OCI-M2 (cell line): Measurements from ENCODE around the gene PAM.
"Not testable (repeated sequence)": the region's sequence is repeated elsewhere in the genome, so short reads cannot be mapped to it uniquely, and the experiment has no call there.

Experiments used
- DNase-seq: peaks from one replicate; lab custom pipeline; 2025; ENCODE audit not compliant: unreplicated experiment; lab: John Stamatoyannopoulos, UW

PAM gene

DNA sequence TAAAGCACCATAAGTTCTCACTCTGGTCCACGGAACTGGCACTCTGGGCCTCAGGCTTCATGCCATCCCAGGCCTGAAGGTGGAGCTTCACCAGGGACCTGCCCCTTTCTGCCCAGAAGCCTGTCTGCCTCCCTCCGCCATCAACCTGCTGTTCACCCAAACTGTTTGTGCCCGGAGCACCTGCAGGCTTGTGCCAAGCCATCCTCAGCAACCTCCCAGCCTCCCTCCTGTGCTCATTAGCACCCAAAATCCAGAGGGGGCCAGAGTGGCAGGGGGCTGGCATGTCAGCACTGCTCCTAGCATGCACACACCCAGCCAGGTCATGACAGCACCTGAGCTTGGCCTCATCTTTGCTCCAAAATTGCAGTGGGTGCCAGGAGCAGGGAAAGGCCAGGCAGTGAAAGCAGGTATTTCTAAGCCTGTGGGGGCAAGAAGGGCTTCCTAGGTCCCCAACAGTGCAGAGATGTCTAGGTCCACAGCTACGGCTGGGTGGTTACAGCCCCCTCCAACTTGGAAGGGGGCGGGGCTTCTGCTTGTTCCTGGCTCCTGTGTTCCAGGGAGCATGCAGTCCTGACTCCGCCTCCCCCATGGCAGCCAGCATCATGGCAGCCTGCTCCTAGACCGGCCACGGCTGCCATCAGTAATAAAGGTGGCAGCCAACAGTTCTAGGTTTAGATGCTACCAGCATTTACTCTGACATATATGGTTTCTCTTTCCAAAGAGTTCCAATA lies 279.7 kb downstream of the PAM start:
- DNase-seq = no peak

- DNase-seq = no peak
These were observed 280.6 kb downstream of the PAM start for GRCh38 chr5:103035701-103036100.

DNA sequence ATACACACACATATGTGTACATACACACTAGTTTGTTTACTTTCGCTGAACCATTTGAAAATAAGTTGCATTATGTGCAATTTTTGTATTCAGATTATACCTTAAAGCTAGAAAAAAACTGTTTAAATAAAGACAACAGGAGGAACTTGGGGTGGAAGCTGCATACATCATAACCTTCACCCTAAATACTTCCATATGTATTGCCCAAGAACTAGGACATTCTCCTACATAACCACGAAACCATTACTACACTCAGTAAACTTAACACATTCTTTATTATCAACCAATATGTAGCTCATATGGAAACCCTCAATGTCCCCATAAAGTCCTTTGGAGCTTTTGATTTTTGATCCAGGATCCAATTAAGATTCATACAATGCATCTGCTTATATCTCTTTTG lies 281.5 kb downstream of the PAM start:
- no peak for DNase-seq

- DNase-seq = no peak
These were observed 282.8 kb downstream of the PAM start for GRCh38 chr5:103037673-103038455.

GRCh38 chr5:103041071-103041676 lies 286.1 kb downstream of the PAM start:
- DNase-seq = no peak

GRCh38 chr5:103046706-103047105 lies 291.6 kb downstream of the PAM start:
- DNase-seq = not testable (repeated sequence)

GRCh38 chr5:103057208-103058130 lies 302.4 kb downstream of the PAM start:
- DNase-seq = no peak

GRCh38 chr5:103059525-103059924 lies 304.4 kb downstream of the PAM start:
- no peak for DNase-seq

- DNase-seq = no peak
These were observed 305.4 kb downstream of the PAM start for GRCh38 chr5:103060424-103060954.

DNA sequence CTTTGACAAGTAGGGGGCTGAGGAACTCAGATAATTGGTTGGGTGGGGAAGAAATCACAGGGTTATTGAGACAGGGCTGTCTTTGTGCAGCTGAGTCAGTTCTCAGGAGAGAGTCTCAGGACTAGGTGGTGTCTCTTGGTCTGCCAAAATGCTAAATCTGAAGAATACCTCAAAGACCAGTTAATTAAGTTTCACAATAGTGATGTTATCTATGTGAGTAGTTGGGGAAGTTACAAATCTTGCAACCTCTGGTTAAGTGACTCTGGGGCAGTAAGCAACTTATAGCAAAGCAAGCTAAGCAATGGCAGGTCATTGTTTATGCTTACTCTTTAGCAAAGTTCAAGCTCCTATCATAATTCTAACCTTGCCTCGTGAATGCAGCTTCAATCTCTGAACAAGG lies 311.2 kb downstream of the PAM start:
- no peak for DNase-seq

DNA sequence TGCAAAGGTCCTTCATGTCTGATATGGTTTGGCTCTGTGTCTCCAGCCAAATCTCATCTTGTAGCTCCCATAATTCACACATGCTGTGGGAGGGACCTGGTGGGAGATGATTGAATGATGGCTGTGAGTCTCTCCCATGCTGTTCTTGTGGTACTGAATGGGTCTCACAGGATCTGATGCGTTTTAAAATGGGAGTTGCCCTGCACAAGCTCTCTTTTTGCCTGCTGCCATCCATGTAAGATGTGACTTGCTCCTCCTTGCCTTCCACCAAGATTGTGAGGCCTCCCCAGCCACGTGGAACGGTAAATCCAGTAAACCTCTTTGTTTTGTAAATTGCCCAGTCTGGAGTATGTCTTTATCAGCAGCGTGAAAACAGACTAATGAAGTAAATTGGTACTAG lies 318.4 kb downstream of the PAM start:
- not testable (repeated sequence) for DNase-seq

DNA sequence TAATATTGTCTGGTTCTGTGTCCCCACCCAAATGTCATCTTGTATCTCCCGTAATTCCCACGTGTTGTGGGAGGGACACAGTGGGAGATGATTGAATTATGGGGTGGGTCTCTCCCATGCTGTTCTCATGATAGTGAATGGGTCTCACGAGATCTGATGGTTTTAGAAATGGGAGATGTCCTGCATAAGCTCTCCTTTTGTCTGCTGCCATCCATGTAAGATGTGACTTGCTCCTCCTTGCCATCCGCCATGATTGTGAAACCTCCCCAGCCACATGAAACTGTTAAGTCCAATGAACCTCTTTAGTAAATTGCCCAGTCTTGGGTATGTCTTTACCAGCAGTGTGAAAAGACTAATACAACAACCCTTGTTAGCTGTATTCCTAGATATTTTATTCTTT lies 320.3 kb downstream of the PAM start:
- DNase-seq = no peak
